Ectodermal cell (in vitro differentiated cells): ENCODE data around the gene KAZN.

Experiments
- H3K27ac ChIP-seq: 2 replicates; pipeline ENCODE4 v1.7.0; 2013; ENCODE audit warnings: mild to moderate bottlenecking, low read depth, low read length; ENCODE audit not compliant: insufficient read depth, poor library complexity, severe bottlenecking
- H3K27me3 ChIP-seq: 2 replicates; pipeline ENCODE4 v1.7.0; 2013; ENCODE audit warnings: mild to moderate bottlenecking, low read length; ENCODE audit not compliant: insufficient read depth, control insufficient read depth, poor library complexity, severe bottlenecking
- H3K36me3 ChIP-seq: one replicate; pipeline ENCODE4 v1.7.0; 2013; ENCODE audit warnings: low read length; ENCODE audit not compliant: control insufficient read depth, insufficient read depth
- H3K4me1 ChIP-seq: one replicate; pipeline ENCODE4 v1.7.0; 2013; ENCODE audit warnings: low read length; ENCODE audit not compliant: control insufficient read depth, insufficient read depth
- H3K4me3 ChIP-seq: 2 replicates; pipeline ENCODE4 v1.7.0; 2013; ENCODE audit warnings: low read depth, low read length, control low read depth; ENCODE audit not compliant: insufficient read depth
- H3K9me3 ChIP-seq: 2 replicates; pipeline ENCODE4 v1.7.0; 2013; ENCODE audit warnings: mild to moderate bottlenecking, low read length, moderate library complexity; ENCODE audit not compliant: control insufficient read depth
- WGBS, 2 experiments: methylation state at CpG; one replicate each; pipeline ENCODE4 v1.1.7; 2013; ENCODE audit warnings: missing lambda C conversion rate in 2 of 2; 5-methylcytosine and 5-hydroxymethylcytosine counted together

The KAZN gene

GRCh38 chr1:15000671-15001070, 402.2 kb downstream of the KAZN start:
- no peaks in the 10 kb centered on the region for H3K36me3 ChIP-seq
- 92 to 95% methylated on average over 8 to 9 of the region's 9 CpGs for WGBS, 2 experiments
- no peak overlapping the region for H3K27ac ChIP-seq
- H3K27me3 ChIP-seq: no peaks in the 10 kb centered on the region
- no peaks in the 10 kb centered on the region for H3K9me3 ChIP-seq
- no peak overlapping the region for H3K4me3 ChIP-seq
- H3K4me1 ChIP-seq: peaks cover 11% of the 10 kb centered on the region

- no peaks in the 10 kb centered on the region for H3K27me3 ChIP-seq
- H3K36me3 ChIP-seq: no peaks in the 10 kb centered on the region
- H3K27ac ChIP-seq: no peak overlapping the region
- peaks cover 4% of the 10 kb centered on the region for H3K4me1 ChIP-seq
- H3K9me3 ChIP-seq: no peaks in the 10 kb centered on the region
- 90 to 95% methylated on average over 11 of the region's 12 CpGs for whole genome bisulfite sequencing, 2 experiments
- no peak overlapping the region for H3K4me3 ChIP-seq
Observed at GRCh38 chr1:15001317-15001915, 402.9 kb downstream of the KAZN start.

GRCh38 chr1:15002325-15002724, 403.8 kb downstream of the KAZN start:
- Histone ChIP-seq H3K4me1 (no peaks in the 10 kb centered on the region), H3K4me3 (no peak overlapping the region), H3K27ac (no peak overlapping the region), H3K36me3 (no peaks in the 10 kb centered on the region), H3K9me3 (no peaks in the 10 kb centered on the region), H3K27me3 (no peaks in the 10 kb centered on the region)
- 92 to 94% methylated on average over 9 of the region's 9 CpGs for WGBS, 2 experiments

- no peak overlapping the region for H3K4me3 ChIP-seq
- WGBS, 2 experiments: 92 to 96% methylated on average over 4 of the region's 4 CpGs
- H3K9me3 ChIP-seq: no peaks in the 10 kb centered on the region
- no peaks in the 10 kb centered on the region for H3K27me3 ChIP-seq
- H3K36me3 ChIP-seq: no peaks in the 10 kb centered on the region
- no peaks in the 10 kb centered on the region for H3K4me1 ChIP-seq
- no peak overlapping the region for H3K27ac ChIP-seq
Observed at GRCh38 chr1:15004396-15004795, 405.9 kb downstream of the KAZN start.

DNA sequence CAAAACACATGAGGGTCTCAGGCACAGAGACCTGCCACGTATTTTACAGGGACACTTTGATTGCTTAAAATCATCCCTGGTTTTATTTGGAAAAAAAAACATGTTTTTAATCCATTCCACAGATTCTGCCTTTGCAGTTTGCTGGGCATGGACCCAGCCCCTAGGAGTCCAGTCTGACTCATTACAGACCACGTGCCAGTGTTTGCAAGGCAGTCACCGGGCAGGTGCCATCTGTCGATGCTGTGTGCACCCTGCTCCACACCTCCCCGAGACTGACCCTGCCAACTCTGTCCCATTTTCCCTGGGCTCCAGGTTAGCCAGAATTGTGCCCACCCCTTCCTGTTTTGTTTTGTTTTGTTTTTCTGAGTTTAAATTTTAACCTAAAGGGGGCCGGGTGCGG, 406.6 kb downstream of the KAZN start:
- no peaks in the 10 kb centered on the region for H3K4me1 ChIP-seq
- no peak overlapping the region for H3K27ac ChIP-seq
- H3K27me3 ChIP-seq: no peaks in the 10 kb centered on the region
- 93 to 94% methylated on average over 7 of the region's 7 CpGs for WGBS, 2 experiments
- H3K9me3 ChIP-seq: no peaks in the 10 kb centered on the region
- H3K4me3 ChIP-seq: no peak overlapping the region
- no peaks in the 10 kb centered on the region for H3K36me3 ChIP-seq

DNA sequence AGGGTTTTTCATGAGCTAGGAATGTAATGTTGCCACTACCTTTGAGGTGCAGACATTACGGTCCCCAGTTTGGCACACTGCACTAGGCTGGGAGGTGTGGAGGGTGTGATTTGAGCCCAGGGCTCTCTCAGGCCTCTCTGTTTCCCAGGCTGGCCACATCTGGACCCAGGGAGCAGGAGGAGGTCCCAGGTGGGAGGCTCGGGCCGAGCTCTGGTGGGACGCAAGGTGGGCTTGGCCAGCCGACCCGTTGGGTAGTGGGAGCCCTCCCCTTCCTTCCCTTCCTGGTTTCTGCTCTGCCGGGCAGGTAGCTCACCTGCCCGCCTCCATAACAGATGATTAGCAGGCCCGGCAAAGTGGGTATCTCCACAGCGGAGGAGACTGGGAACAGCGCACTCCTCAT, 408.9 kb downstream of the KAZN start:
- H3K27me3 ChIP-seq: no peaks in the 10 kb centered on the region
- H3K36me3 ChIP-seq: no peaks in the 10 kb centered on the region
- no peak overlapping the region for H3K4me3 ChIP-seq
- H3K9me3 ChIP-seq: no peaks in the 10 kb centered on the region
- H3K4me1 ChIP-seq: peaks cover 8% of the 10 kb centered on the region
- WGBS, 2 experiments: 95% methylated on average over 11 of the region's 11 CpGs
- no peak overlapping the region for H3K27ac ChIP-seq

- Histone ChIP-seq H3K36me3 (no peaks in the 10 kb centered on the region), H3K4me1 (peaks cover 8% of the 10 kb centered on the region), H3K27me3 (no peaks in the 10 kb centered on the region), H3K9me3 (no peaks in the 10 kb centered on the region), H3K4me3 (no peak overlapping the region), H3K27ac (no peak overlapping the region)
- WGBS, 2 experiments: 91 to 93% methylated on average over 12 of the region's 12 CpGs
Observed at GRCh38 chr1:15007842-15008241, 409.4 kb downstream of the KAZN start.

DNA sequence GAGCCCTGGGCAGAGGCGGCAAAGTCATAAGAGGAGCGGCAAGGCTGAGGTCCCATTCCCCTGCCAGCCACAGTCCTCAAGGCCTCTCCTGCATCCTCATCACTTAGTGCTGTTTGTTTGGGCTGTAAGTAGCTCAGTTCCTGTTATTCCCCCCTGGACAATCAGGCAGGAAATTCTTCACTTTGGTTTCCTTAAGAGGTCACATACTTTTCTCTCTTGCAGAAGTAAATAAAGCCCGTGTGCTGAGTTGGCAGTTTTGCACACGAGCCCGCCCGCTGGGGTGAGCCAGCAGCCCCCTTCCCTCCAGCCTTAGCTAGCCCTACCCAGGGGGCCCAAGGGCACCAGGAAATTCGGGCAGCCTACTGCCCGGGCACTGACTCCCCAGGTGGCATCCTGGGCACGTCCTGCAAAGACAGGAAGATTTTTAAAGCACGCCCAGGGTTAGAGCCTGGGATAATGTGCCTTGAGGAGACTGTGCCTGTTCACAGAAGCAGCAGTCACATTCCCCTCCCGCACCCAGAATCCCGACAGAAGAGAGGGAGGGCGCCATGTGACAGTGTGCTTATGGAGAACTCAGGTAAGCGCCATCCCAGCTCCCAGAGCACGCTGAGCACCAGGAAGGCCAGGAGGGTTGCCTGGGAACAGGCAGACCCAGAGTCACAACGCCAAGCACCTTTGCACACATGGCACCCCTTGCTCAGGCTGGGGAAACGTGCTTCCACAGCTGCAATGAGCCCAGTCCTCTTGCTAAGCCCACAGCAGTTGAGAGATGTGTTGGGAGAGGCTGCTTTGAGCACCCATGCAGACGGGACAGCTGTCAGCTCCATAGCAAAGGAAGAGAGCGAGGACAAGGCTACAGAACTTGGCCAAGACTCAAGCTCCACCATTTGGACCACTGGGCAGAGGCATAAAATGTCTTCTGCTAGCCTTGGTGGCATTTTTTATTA, 410.6 kb downstream of the KAZN start:
- H3K36me3 ChIP-seq: no peaks in the 10 kb centered on the region

DNA sequence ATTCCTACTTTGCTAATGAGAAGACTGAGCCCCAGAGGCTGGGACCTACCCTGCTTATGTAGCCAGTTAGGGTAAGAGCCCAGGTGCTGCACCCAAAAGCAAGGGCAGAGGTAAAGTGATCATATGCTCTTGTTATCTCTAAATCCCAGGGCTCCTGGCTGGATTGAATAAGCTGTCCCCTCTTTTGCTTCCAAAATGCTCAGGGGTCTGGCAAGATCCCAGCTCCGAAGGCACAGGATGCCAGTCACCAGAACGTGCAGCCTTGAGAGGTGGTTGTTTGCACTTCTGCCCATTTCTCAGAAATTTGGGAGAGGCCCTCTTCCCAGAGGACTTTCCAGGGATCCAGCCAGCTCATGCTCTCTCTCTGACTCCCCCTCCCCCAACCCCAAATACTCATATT, 412.7 kb downstream of the KAZN start:
- H3K36me3 ChIP-seq: no peaks in the 10 kb centered on the region
- peaks cover 8% of the 10 kb centered on the region for H3K4me1 ChIP-seq
- H3K4me3 ChIP-seq: no peak overlapping the region
- no peak overlapping the region for H3K27ac ChIP-seq
- WGBS, 2 experiments: 81 to 87% methylated on average over 2 of the region's 2 CpGs
- no peaks in the 10 kb centered on the region for H3K9me3 ChIP-seq
- no peaks in the 10 kb centered on the region for H3K27me3 ChIP-seq

More for the DNA sequence above, 410.6 kb downstream of the KAZN start:
- Histone ChIP-seq H3K27ac (no peak overlapping the region), H3K9me3 (no peaks in the 10 kb centered on the region), H3K27me3 (no peaks in the 10 kb centered on the region), H3K4me3 (no peak overlapping the region), H3K4me1 (peaks cover 8% of the 10 kb centered on the region)
- 87 to 89% methylated on average over 19 of the region's 19 CpGs for WGBS, 2 experiments

DNA sequence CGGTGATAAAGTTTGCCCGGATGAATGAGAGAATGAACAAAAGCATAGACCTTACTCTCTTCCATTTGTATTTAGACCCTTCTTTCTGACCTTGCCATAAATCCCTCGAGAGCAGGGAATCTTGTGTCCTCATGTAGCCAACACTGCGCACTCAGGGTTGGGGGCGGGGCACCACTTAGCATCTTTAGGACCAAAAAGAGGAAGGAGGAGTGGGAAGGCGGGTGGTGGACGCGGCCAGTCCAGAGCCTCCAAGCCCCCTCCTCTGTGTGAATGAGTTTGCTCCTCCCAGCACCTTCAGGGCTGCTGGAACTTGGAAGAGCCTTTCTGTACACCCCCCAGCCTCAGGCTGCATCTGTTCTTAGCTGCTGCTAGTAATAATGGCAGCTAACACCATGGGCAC, 413.2 kb downstream of the KAZN start:
- 68 to 77% methylated on average over 8 of the region's 8 CpGs for WGBS, 2 experiments

More for the DNA sequence above, 413.2 kb downstream of the KAZN start:
- H3K4me3 ChIP-seq: no peak overlapping the region
- no peaks in the 10 kb centered on the region for H3K9me3 ChIP-seq
- H3K4me1 ChIP-seq: peaks cover 8% of the 10 kb centered on the region
- H3K27ac ChIP-seq: no peak overlapping the region
- H3K27me3 ChIP-seq: no peaks in the 10 kb centered on the region
- H3K36me3 ChIP-seq: no peaks in the 10 kb centered on the region
